Right lung (tissue), 5 donors: Measurements from ENCODE around the gene WDR76. TPM values are rescaled to one million over a fixed set of nuclear protein-coding genes. Genes with fewer than 3 reads are reported as not detected.

ENCODE experiments used
- DNase-seq, 2 donors: peaks; one replicate each; pipeline ENCODE4 v3.0.0-alpha.2; 2013
- polyA plus RNA-seq, 5 donors: library from polyadenylated mRNA; unstranded; fragments of 120-200 nt; gene quantifications; one replicate each; pipeline versions ENCODE4 v1.2.1 to v1.2.3, GENCODE V29; 2013; ENCODE audit warnings: inconsistent platforms in 1 of 5, low replicate concordance in 1 of 5; ENCODE audit not compliant: insufficient read length in 5 of 5, insufficient read depth in 1 of 5

The WDR76 gene
- polyA plus RNA-seq, 5 donors: 13.2 to 22.2 (median 16.4) TPM

- no peak for DNase-seq
These were observed 50.1 kb downstream of the WDR76 start for GRCh38 chr15:43876872-43877271.

GRCh38 chr15:43877371-43877770, 50.6 kb downstream of the WDR76 start:
- DNase-seq: no peak

- no peak for DNase-seq
These were observed 51.6 kb downstream of the WDR76 start for GRCh38 chr15:43878446-43878845.

DNA sequence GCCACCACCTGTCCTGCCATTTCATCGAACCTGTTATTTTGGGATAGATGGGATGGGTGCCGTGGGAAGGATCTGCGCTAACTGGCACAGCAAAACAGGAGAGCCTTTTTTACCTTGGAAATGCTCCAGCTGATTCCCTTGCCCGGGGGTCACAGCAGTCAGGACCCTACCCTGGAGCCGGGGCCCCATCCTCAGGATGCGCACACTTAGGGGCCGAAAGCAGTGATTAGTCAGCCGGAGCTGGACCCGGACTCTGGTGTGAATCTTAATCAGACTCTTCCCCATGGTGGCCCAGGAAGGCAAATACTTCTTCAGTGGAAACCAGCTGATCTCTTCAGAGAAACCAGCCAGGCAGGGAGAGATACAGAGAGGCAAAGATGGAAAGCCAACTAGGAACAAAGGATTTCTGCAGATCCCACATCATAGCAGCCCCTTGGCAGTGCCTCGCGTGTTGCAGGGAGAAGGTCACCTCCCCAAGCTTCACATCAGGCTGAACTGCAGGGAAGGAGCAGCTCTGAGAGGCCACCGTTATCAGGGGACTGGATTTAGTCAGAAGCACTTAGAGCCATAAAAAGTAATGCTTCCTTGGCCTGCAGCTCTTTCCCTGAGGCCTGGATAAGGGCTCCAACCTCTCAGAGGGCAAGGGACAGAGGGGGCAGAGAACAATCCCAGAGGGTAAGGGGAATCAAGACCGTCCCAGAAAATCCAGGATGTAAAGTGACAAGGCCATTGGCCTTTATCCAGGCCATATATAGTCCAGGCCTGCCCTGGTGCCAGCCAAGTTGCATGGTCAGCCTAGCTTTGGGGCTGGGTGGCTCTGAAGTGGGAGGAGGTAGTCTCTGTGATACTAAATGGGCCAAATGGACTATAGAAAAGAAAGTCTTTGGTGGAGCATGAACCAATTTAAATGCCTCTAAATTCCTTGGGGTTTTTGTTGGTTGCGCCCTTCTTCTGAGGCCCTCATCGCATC, 52.9 kb downstream of the WDR76 start:
- no peak for DNase-seq

DNA sequence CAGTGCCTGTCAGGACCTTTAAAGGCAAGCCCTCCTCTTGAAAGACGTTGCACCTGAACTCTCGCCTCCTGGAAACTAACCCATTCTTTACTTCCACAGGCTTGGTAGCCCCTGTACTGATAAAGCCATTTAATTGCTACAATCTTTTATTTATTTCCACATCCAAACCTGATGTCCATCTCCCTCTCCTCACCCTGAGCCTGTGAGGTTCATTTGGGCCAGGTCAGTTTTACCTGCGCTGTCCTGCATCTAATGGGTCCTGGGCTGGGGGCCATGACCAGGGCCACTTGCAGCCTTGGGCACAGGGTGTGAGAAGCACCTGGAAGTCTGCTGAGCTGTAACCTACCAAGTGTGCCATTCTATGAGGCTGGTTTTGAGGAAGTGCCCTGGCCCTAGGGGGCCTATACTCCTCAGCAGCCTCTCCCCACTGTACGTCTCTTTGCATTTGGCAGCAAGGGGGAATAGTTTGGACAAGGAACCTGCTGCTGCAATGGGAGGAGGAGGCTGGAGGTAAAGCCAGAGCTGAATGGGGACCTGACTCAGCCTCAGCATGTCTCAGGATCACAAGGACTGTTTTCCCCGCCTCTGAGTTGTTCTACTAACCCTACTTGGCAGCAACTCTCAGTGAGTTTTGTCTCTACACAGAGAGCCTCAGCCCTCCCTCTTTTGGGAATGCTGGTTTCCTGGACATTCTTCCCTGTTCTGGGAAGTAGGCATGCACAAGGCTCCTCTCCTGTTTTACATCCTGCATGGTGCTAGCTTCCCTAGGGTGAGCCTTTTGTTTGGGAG, 53.8 kb downstream of the WDR76 start:
- DNase-seq: no peak

- DNase-seq: no peak
These were observed 54.4 kb downstream of the WDR76 start for GRCh38 chr15:43881245-43881644.

DNA sequence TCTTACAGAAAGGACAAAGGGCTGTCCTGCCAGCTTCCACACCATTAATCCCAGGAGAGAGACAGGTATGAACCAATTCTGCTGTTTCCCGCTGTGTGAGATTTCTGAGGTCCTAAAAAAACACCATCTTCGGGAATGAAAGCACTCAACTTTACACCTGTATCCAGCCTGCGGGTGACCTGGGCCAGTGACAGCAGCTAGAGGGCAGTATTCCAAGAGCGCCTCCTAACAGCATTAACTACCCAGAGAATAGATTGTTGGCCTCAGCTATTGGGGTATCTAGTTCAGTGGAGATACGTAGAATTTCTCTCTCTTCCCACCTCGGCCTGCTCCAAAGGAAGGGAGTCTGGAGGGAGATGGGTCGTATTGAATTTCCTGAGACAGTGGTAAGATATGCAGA, 55.1 kb downstream of the WDR76 start:
- no peak for DNase-seq

DNA sequence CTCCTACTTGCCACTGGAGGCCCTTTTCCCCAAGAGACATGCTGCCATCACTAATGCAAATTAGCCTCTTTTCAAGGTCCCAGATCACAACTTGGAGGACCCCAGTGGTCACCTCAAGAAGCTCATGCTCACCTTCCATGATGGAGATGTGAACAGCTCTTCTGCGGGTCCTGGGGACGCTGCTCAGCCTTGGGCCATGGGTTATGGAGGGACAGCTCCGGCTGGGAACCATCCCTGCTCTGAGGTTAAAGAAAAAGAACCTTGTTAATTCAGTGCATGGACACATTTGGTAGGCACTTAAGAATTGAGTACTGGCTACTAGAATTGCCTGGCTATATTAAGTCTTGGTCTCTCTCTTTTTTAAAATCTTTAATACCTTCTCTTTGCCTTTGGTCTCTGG, 56.8 kb downstream of the WDR76 start:
- DNase-seq: no peak

DNA sequence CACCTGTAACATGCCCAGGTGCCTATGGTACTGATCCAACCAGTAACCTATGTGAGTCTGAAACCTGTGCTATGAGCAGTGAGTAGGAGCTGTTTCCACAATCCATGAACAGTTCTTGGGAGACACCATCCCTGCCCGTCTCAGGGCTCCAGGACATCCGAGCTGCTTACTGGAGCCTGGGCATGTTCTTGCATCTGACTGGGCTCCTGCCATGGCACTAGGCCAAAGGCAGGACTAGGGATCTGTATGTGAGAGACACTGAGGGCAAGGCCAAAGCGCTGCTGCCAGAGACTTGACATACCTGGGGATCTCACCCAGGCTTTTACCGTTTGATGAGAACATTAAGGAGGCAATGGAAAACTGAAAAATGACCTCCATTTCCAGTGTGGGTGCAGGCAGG, 59.8 kb downstream of the WDR76 start:
- DNase-seq: no peak

- DNase-seq: no peak
These were observed 61.1 kb downstream of the WDR76 start for GRCh38 chr15:43887901-43888300.

- no peak for DNase-seq
These were observed 62.2 kb downstream of the WDR76 start for GRCh38 chr15:43889042-43889441.

DNA sequence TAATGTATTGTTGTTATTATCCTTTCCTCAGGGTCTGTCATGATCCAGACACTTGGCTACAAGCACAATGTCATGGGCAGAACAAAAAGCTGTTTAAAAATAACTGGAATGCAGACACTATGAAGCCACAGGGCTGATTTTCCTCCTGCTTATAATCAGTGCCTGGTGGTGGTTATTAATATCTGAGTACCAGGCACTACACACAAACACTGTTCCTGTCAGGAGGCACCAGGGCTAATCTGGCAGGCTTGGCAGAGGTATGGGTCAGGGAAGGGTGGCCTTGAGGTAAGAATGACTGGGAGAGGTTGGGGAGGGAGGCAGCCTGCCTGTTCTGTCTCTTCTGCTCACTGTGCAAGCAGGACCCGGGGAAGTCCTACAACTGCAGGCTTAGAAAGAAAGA, 67.2 kb downstream of the WDR76 start:
- no peak for DNase-seq

GRCh38 chr15:43895586-43895985, 68.8 kb downstream of the WDR76 start:
- DNase-seq: no peak

- DNase-seq: no peak
These were observed 69.7 kb downstream of the WDR76 start for GRCh38 chr15:43896543-43896942.

GRCh38 chr15:43898891-43899290, 72.1 kb downstream of the WDR76 start:
- DNase-seq: no peak

DNA sequence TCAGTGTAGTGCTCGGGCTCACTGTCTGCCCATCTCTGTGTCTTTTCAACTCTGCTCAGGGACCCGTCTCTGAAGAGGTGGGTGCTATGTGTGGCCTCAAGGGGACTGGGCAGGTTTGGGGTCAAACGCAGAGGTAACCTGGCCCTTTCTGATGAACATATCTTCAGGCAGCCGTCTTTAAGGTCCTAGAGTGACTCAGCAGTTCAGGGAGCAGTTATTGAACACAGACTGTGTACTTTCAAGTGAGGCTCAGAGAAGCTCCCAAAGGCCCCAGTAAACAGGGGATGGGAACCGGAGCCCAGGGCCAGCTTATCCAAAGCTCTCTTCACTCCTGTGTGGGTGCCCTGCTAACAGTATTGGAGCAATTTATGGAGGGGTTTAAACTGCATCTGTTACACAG, 73.1 kb downstream of the WDR76 start:
- DNase-seq: no peak

DNA sequence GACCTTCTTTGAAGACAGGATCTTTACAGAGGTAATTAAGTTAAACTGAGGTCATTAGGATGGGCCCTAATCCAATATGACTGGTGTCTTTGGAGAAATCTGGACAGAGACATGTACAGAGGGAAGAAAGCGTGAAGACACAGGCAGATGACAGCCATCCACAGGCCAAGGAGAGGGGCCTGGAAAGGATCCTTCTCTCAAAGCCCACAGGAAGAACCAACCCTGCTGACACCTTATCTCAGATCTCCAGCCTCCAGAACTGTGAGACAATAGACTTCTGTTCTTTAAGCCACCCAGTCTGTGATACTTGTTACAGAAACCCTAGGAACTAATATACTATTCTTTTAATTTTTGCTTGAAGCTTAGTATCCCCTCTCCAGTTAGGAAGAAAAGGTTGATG, 74.2 kb downstream of the WDR76 start:
- DNase-seq: no peak

DNA sequence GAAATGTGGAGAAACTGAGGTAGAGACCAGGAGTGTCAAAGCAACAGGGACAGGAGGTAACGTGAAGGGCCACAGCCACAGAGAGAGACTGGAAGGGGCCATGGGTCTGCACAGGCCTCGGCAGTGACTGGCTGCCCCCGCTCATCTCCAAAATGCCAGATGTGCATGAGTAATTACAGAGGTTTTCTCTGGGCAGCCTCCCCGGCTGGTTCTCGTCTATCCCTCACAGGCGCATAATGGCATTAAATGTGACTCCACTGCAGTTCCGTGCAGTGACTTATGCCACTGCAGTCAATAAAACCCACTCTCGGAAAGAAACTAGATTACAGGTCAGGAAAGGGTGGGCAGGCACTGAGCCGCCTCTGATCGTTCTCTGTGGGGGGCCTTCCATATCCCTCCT, 74.7 kb downstream of the WDR76 start:
- no peak for DNase-seq

DNA sequence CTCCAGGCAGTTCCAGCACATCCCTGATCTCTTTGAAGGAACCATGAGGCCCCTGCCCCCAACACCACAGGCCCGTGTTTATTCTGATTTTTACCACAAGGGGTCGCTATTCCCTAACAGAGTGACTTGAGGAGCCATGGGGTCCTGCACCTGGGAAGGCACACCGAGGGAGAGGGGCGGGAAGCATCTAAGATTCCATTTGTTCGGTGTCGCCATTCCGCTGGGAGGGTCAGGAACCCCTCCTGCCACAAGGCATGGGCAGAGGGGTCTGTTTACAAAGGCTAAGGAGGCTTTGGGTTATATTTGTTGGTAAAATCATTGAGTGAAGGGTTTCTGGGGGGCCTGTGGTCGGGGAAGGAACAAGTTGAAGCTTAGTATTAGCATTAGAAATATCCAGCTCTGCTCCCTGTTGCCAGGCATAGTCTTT, 77.1 kb downstream of the WDR76 start:
- peak; percentile 27 to 52 for DNase-seq

DNA sequence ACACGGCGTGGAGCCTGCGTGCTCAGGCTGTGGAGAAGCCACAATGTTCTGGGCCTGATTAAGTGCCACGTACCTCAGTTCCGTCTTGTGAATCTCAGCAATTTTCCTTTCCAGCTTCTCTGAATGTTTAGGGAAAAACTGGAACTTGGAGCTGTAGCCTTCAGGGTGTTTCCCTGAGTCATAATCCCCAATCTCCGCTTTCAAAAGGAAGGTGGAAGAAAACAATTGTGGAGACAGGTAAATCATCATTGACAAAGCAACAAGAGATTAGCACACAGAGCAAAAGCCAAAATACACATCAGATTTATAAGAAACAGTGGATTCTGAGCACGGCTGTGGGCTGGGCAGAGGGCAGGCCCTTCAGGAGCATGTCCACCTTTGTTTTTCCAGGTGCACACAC, 79.0 kb downstream of the WDR76 start:
- DNase-seq: no peak

- no peak for DNase-seq
These were observed 81.8 kb downstream of the WDR76 start for GRCh38 chr15:43908516-43909050.

GRCh38 chr15:43911235-43911781, 84.5 kb downstream of the WDR76 start:
- no peak for DNase-seq
